ENCODE results near the gene NTF3.
A peak's percentile ranks its signal among the peaks of the same experiment; 100 is the strongest.

The NTF3 gene

DNA sequence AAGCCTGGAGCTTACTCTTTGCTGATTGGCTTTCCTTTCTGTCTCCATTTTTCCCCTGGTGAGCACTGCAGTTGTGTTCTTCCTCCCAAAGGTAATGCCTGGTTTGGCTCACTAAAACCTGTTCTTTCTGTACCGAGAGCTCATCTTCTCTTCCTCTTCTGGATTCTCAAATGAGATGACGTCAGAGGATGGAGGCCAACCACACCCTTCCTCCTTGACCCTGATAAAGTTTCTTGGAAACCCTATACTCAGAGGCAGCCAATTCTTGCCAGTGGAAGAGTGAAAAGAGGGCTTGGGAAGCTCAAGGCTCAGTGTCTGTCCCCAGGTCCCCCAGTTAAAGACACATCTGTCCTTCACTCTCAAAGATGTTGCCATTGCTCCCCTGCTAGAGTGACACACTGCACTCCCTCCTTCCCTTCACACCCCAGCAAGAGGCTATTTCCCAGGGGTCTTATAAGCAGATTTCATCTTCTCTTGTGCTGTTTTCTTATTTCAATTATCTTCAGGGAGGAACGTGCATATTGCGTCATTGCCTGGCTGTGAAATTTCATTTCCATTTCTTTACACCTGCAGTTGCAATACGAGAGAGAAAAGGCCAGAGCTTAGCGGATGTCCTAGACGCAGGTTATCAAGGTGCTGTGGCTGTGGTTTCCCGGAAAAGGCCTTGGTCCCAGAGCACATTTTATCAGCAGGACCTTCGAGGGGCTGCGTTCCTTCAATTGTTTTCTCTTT lies 27.3 kb downstream of the NTF3 start:
- DNase-seq, result no peak

DNA sequence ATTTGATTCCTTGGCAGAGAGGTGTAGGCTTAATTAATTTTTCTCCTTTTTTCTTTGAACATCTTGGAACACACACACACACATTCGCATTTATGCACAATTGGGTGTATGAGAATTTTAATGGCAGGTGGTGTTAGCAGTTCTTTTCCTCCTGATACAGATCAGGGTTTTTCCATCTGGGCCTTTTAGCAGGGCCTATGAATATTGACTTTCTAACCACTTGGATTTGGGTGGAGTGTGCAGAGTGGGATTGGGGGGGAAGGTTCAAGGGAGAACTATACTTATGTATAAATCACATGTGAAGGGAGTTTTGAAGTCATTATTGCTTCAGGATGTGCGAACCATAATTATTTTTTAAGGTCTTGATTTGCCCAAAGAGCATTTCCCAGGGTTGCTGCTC lies 28.9 kb downstream of the NTF3 start:
- no peak for DNase-seq

DNA sequence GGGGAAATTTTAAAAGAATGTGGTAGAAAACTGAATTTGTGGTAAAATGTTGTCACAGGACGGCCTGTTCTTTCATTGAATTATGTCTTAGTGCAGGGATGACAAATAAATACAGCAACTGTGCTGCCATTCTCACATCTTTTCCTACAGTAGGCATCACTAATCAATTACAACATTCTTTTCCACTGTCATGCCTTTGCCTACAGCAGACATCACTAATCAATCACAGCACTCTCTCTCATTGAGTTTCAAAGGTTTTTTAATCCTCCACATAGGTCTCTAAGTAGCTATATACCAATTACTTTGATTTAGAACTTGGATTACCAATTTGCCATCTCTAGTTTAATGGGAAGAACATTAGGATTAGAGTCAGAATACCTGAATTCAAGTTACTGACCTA lies 30.1 kb downstream of the NTF3 start:
- no peak for DNase-seq

DNA sequence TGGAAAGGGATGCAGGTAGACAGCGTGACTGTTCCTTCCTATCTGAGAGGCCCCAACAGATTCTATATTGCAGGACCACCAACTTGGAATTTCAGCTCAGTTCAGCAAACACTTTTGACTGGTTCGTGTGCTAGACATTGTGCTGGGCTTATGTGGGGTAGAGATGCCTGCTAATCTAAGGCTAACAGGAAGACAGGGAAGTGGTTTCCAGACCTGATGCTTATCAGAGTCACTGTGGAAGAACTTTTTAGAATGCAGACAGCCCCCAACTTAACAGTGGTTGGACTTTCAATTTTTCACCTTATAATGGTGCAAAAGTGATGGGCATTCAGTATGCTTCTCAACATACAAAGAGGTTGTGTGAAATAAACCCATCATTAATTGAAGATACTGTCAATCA lies 32.2 kb downstream of the NTF3 start:
- DNase-seq, result no peak

DNA sequence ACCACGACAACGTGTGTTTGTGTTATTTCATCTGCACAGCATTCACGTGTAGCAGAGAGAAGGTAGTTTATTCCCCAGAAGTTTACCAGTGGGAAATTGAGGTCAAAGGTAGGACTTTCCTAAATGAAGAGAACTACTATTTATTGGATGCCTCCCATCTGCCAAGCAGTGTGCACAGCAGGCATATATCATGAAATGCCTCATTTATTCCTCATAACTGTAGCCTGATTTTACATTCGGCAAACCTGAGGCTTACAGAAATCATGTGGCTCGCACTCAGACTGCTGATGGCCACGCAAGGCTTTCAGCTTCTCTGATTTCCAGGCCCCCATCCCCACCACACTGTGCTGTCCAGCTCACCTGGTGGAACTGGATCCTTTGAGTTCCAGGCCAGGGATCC lies 33.5 kb downstream of the NTF3 start:
- no peak for DNase-seq

DNA sequence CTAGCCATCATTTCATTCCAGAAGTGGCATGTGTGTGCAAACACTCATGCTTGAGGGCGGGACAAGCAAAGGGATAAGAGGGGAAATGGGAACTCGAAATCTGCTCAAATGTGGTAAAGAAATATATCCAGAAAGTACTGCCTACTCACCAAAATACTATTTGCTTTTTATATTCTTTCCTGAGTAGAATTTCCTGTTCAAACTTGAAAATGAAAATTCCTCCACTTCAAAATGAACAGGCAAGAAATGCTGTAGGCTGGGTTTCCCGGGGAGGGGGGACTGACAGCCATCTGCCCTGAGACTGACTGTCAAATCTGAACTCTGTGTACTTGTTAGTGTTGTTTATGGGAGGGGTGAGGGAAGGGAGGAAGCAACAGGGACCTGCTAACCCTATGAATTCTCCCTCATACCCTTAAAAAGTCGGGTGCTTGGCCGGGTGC lies 34.6 kb downstream of the NTF3 start:
- no peak for DNase-seq

DNA sequence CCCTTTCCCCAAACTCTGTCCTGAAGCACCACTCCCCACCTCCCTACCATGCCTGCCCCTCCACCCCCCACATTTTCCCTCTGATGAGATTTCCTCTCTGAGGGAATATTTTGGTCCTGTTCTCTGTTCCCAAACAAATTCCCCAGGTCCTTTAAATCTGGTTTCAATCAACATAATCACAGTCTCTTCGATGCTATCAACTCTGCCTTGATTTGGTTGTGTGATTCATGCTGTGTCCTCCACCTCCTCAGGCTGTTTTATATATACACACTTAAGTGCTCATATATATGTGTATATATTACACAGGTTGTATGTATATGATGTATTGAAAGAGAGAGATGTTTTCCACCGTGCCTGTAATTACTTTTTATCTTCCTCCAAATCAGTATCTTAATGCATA lies 36.0 kb downstream of the NTF3 start:
- DNase-seq, result no peak

DNA sequence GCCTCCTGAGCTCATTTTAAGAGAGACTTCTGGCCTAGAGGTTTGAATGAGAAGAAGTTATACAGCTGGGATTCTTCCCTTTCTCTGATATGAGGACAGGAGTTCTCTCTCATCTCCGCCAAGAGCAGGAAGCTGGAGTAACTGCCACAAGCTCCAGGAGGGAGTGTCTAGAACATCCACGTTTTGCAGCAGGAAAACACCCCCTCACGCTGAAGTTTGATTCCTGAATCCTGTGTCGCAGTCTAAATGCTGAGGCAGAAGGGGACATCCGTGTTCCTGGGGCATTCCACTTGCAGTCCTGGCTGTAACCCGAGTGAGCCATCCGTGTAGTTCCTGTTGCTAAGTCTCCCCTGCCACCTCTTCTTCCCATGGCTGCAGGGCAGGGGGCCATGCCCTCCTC lies 38.3 kb downstream of the NTF3 start:
- no peak for DNase-seq

DNA sequence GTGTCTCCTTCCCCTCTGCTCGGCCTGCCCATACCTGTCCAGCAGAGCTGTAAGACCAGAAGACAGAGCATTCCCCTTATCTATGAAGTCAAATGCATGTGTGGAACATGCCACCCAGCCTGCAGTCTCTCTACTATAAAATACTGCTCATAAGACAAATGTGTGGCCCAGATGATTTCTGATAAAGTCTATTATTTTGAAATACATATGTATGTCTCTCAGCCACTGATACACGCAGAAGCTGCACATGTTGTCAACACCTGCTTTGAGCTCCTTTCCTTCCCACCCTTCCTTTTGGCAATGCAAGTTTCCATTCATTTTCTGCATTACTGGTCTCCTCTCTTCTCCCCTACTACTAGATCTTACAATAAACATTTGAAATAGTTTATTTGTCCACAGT lies 38.8 kb downstream of the NTF3 start:
- no peak for DNase-seq

DNA sequence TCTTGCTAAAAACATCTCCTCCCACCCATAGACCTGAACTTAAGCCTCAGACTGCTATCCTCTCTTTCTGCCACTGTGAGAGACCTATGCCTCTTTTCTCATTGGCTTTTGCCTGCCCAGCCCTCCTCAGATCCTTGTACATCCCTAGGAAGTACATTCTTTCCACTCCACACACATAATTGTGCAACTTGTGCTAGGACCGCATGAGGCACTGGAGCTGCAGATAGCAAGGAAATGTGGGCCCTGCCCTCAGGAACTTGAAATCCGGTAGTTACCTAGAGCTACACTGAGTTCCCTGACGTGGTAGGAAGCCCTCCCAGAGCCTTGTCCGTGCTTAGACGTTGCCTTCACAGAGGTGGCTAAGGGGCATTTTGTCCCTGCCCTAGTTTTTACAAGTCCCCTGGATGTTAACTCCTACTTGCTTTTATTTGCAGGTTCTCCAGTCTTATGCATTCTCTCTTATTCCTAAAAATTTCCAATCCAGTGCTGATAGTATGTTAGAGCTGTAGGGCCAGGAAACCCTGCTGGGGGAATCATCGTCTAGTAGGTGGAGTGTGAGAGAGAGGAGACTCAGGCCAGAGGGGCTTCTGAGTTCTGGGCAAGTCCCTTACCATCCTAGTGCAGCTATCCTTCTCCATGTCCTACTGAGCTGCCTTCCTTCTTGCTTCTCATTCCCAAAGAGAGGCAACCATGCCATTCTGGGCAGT lies 41.3 kb downstream of the NTF3 start:
- no peak for DNase-seq

DNA sequence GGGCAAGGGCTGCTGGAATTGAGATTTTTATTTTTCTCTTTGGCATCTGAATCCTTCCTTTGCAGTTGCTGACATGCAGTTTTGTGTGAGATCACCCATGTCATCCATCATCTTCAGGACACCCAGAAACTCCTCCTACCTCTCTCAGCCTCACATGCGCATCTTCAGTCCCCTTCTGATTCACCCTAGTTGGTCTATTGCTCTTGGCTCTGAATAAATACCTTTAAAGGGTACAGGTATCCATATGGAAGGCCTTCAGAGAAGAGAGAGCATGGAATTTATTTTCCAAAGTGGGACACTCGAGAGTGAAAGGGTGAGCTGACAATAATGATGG lies 41.8 kb downstream of the NTF3 start:
- no peak for DNase-seq

DNA sequence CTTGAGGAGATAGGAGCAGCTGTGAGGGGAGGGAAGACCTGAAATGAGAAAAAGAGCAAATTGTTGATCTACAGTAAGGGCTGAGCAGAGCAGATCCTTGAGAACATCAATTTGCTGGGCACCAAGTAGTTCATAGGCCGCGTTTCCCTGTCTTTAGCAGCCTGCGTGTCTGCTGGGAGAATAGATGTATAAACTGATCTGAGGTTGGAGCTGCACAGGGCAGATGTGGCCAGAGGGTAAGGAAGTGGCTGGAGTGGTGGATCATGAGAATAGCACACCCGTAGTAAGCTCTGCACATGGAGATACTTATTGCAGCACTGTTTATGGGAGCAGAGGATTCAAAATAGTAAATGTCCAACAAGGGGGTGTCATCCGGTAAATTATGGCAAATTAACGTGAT lies 44.4 kb downstream of the NTF3 start:
- no peak for DNase-seq

DNA sequence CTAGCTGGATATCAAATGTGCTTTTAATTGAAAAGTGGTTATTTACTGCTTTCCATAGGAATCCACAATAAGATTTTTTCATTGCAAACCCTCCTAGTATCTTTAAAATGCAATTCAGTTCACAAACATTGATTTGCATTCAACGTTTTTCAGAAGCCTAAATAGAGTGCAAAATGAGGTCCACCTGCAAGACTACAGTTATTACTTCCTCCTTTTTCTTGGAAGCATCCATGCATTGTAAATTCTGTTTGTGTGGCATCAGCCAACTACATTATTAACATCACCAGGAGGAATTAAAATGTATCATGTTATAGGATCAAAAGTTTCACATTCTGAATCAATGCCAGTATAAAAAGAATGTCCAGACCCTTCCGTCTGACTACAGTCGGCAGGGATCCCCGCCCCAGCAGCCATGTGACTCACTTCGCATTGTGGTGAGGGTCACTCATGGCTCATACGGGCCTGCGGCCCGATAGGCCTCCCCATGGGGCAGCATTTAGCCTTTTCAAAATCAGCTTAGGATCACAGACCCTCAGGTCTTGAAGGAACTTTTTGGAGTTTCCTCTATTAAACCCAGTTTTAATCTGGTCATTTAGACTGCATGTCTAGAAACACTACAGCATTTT lies 46.3 kb downstream of the NTF3 start:
- DNase-seq, result no peak

DNA sequence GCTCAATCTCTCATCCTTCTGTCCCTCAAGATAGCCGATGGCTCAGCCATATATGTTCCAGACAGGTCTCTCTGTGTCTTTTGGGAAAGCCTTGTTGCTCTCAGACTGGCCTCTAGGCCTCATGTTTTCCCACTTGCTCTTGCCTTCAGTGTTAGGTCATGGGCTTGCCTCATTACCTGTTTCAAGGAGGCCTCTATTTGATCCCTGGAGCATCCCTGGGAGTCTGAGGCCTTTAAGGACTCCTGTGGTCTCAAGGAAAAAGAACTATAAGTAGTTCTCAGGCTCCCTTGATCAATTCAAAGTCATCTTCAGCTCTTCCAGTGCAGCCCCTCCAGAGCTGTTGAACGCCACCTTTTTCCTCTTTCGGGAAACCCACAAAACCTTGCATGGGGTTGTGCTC lies 47.9 kb downstream of the NTF3 start:
- DNase-seq, result no peak

DNA sequence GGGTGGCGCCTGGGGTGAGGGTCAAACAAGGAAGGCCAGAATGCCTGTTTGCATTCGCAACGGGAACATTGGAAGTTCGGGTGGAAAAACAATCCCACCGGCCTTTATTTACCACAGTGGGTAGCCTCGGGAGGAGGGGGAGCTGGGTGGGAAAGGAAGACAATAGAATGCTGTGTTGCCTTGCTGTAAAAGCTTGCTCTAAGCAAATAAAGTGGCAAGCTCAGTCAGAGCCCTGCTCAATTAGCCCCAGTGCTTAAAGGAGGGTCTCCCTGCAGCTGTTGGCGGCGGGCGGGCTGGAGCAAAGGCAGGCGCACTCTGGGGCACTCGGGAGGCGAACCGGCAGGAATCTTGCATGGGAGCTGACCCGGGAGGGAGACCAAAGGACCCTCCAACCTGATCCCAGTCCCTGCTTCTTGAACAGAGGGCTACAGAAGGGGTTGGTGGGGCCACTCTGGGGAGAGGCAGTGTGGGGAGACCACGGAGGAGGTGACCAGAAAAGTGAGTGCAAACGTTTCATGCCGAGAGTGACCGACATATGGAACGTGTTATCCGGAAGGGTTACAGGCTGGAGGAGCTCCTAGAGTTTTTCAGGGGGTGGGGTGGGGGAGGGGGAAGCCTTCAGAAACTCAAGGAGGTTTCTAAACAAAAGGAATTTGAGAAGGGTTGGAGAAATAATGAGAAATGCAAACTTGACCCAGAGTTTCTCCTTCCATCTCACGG lies 48.5 kb downstream of the NTF3 start:
- DNase-seq, result no peak

DNA sequence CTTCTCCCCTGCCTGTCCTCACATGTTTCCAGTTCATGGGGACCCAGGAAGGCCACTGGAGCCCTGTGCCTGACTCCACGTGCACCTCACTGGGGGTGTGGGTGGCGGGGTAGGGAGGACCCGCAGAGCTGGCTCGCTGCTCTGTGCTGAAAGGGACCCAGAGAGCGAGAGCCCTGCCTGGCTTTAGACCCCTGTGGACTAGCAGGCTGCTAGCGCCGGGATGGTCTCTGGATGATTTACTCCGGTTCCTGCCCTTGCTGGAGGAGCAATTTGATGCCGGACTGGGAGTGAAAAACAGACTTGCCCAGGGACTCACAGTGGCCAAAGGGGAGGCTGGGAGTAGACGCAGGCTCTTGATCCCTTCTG lies 49.0 kb downstream of the NTF3 start:
- no peak for DNase-seq

DNA sequence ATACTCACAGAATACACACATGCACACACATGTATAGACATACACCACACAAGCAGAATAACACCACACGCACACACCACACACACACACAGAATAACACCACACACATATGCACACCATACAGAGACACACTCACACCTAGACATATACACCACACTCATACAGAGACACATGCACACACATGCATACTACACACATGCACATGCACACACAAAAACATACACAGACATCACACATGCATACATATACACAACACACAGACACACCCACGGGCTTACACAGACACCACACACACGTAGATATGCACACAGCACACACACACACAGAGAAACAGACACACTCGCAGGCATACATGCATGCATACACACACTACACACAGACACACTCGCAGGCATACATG lies 49.7 kb downstream of the NTF3 start:
- no peak for DNase-seq

DNA sequence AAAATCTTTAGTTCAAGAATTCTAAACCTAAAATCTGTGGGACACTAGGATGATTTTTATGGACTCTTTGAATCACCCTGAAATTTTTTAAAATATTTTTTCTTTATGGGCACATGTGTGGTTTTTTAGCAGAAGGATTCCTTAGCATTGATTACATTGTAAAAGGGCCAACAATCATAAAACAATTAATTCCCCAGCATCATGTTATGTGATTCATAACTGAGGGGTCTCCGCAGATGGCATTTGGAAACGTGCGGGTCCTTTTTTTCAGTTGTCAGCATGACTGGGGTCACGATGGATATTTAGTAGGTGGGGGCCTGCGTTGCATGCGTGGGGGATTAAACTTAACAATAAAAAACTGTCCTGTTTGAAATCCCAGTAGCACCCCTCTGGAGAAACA lies 52.5 kb downstream of the NTF3 start:
- no peak for DNase-seq

DNA sequence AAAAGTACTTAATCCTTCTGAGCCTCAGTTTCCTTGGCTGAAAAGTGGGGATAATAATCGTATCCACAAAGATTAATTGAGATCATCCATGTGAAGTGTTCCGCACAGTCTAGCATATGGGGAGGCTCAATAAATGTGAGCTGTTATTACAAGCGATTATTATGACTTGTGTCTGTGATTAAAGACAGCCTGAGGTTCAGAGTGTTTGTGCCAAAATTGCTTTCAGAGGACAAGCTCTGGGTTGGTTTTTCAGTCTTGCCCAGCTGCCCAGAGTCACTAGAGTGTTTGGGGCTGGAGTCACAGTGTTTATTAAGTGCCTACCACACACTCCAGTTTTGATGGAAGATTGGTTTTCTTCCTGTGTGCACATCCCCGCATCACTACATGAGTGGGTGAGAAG lies 53.5 kb downstream of the NTF3 start:
- peak; percentile 54 for DNase-seq

DNA sequence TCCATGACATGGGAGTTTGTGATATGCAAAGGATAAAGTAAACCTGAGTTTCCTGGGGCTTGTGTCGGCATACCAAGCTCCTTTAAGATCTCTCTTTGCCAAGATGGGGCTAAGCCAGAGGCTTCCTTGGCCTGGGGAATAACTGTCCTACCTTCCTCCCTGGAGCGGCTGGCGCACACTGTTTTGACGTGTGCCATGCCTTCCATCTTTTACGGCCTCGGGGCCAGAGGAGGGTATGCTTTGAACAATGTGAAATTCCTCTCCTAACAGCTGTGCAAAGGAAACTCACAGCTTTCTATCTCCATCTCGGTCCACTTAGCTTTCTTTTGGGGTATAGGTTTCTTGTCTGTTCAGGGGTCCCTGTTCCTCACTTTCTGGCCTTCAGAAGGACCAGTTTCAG lies 55.2 kb downstream of the NTF3 start:
- no peak for DNase-seq

DNA sequence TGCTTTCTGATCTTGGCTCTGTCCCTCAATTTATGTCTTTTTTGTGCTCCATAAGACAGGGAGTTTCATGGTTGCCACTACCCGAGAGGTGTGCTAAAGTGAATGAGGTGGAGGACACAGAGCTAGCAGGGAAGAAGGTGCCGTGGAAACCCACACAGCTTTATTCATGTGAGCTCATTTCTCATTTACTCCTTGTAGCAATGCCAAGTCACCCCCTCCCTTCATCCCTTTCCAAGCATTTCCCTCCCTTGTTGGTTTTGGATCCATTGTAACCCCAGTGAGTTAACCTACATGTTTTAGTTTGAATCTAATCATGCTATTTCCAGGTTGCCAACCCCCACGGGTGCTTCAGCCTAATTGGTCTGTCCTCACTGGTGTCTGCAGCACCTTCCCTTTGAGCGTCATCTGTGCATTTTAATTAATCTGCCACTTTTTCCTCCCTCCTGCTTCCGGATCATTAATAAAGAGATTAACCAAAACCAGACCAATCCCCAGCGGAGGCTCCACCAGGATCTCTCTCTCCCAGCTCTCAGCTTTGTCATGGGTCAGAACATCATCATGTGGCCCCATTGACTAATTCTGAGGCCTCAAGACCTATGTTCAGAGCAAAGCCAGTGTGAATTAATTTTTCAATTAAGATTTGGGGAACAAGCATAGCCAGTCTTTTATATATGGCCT lies 56.2 kb downstream of the NTF3 start:
- no peak for DNase-seq

DNA sequence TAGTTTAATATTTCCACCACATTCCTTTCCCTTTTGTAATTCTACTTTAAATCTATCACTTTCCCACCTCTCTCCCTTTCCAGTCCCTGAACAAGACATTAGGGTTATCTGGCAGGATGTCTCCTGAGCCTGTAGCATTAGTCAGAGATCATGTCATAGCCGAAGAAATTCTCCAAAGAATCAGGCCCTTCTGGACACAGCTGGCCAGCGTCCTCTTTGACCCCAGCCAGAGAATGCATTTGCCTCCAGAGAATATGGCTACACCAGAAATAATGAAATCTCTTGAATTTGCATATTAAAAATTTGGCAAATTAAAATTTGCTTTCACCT lies 56.7 kb downstream of the NTF3 start:
- no peak for DNase-seq

DNA sequence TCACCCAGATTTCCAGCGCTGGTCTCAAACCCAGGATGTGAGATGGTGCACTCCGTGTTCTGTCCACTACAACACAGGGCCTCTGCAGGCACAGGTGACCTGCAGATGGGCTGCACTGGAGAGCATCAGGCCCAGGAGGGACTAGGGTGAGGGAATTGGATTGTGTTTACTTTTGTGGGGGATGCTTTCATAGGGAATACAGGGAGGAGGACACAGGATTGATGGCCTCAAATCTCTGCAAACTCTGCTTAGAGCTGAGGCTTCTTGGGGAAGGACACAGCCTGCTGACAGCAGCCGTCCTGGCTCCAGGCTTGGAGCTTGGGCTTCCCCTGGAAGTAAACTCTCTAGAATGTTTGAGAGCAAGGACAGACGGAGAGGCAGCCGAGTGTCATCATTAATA lies 57.1 kb downstream of the NTF3 start:
- no peak for DNase-seq

Measured in DMS79 (cell line).